GM12891 (cell line): ENCODE data around the gene NPTX2.

ENCODE experiments used
- PAX5 ChIP-seq: IDR thresholded peaks from 2 replicates; pipeline ENCODE4 v1.6.1; 2011; ENCODE audit warnings: low read length, moderate library complexity, mild to moderate bottlenecking; ENCODE audit not compliant: insufficient read depth, severe bottlenecking
- POLR2A ChIP-seq: IDR thresholded peaks from 2 replicates; pipeline ENCODE4 v1.6.1; 2011; ENCODE audit warnings: low read depth, low read length, control low read depth

DNA sequence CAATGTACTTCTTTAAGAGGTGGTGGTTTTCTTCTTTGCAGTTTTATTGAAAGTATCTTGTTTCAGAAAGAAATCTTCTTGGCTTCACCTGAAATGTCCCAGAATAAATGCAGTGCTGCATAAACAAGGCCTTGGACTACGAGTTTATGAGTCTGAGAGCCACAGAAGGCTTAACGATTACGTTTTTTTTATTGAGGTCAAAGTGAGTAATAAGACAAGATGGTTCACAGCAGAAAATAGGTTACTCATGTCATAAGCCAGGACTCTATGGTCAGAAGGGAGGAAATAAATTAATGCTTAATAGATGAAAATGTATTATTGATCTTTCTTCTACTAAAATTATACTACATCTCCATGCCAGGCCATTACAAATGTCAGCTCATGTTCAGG lies 13.7 kb upstream of the NPTX2 start:
- TF ChIP-seq PAX5 (no peak), POLR2A (no peak)
